ENCODE measurements around the gene BNIP2. TPM values are rescaled to one million over a fixed set of nuclear protein-coding genes. Genes with fewer than 3 reads are reported as not detected.

The BNIP2 gene
- total and polyA plus RNA-seq, 3 experiments from 2014 or later, result 62.7 to 107 (median 65.2) TPM

GRCh38 chr15:59662260-59662659 lies 26.9 kb downstream of the BNIP2 start:
- ChIA-PET POLR2A (no interaction called here), CTCF (no interaction called here)
- Mint-ChIP-seq H3K27ac (peak overlapping the region in 1 of 8 donors; percentile 66), H3K36me3 (peaks cover 4 to 54% (median 15%) of the 10 kb centered on the region in 3 donors), H3K4me3 (no peak overlapping the region), H3K9me3 (no peaks in the 10 kb centered on the region), H3K27me3 (peaks cover 0 to 2% of the 10 kb centered on the region in 2 donors), H3K4me1 (peaks cover 4 to 13% (median 7%) of the 10 kb centered on the region in 3 donors)
- Histone ChIP-seq H3K27me3 (ENCODE audit: insufficient read depth, low read length, poor library complexity, severe bottlenecking) (no peaks in the 10 kb centered on the region), H3K27ac (ENCODE audit: low read depth, low read length) (no peak overlapping the region), H3K4me3 (ENCODE audit: low read length) (no peak overlapping the region), H3K9me3 (ENCODE audit: low read length) (no peaks in the 10 kb centered on the region), H3K4me1 (ENCODE audit: insufficient read depth, low read length) (peaks cover 8% of the 10 kb centered on the region), H3K36me3 (ENCODE audit: insufficient read depth, low read length) (peaks cover 6% of the 10 kb centered on the region)
- no peak for DNase-seq

GRCh38 chr15:59659366-59659765 lies 29.8 kb downstream of the BNIP2 start:
- H3K4me1 ChIP-seq (ENCODE audit: insufficient read depth, low read length), result peaks cover 28% of the 10 kb centered on the region

GRCh38 chr15:59657635-59658125 lies 31.4 kb downstream of the BNIP2 start:
- peaks cover 0 to 2% of the 10 kb centered on the region in 2 donors for H3K27me3 Mint-ChIP-seq
- H3K27ac Mint-ChIP-seq, result peak overlapping the region in 3 of 8 donors; percentile 85 to 90 (median 86)
- no peaks in the 10 kb centered on the region for H3K9me3 ChIP-seq (ENCODE audit: low read length)
- ChIA-PET POLR2A (interaction anchor here (0.7 to 2.9 kb wide), 4 partner anchors 12 to 31 kb away, joined by 3 to 25 read pairs (median 3); partner anchors contain the start of gene BNIP2), CTCF (interaction anchor here (1.1 to 1.4 kb wide), 4 partner anchors 15 to 33 kb away, joined by 3 to 4 read pairs (median 3); partner anchors contain the start of gene BNIP2)
- H3K27ac ChIP-seq (ENCODE audit: low read depth, low read length), result peak overlapping the region; percentile 86
- H3K9me3 Mint-ChIP-seq, result no peaks in the 10 kb centered on the region
- peaks cover 10% of the 10 kb centered on the region for H3K36me3 ChIP-seq (ENCODE audit: insufficient read depth, low read length)
- peaks cover 7 to 12% (median 8%) of the 10 kb centered on the region in 3 donors for H3K4me1 Mint-ChIP-seq
- peaks cover 4 to 31% (median 13%) of the 10 kb centered on the region in 3 donors for H3K36me3 Mint-ChIP-seq
- H3K4me3 ChIP-seq (ENCODE audit: low read length), result peak overlapping the region; percentile 67
- H3K4me1 ChIP-seq (ENCODE audit: insufficient read depth, low read length), result peaks cover 28% of the 10 kb centered on the region
- no peak overlapping the region for H3K4me3 Mint-ChIP-seq
- no peaks in the 10 kb centered on the region for H3K27me3 ChIP-seq (ENCODE audit: insufficient read depth, low read length, poor library complexity, severe bottlenecking)
- DNase-seq, result peak in 1 of 5 donors; percentile 3

More at GRCh38 chr15:59659366-59659765, 29.8 kb downstream of the BNIP2 start:
- Mint-ChIP-seq H3K27me3 (peaks cover 0 to 2% of the 10 kb centered on the region in 2 donors), H3K9me3 (no peaks in the 10 kb centered on the region), H3K4me1 (peaks cover 4 to 8% (median 7%) of the 10 kb centered on the region in 3 donors), H3K4me3 (peak overlapping the region in 3 of 7 donors; percentile 8 to 60 (median 20)), H3K27ac (peak overlapping the region in 2 of 8 donors; percentile 18 to 45), H3K36me3 (peaks cover 4 to 43% (median 12%) of the 10 kb centered on the region in 3 donors)
- ChIA-PET POLR2A (no interaction called here), CTCF (no interaction called here)
- peaks cover 9% of the 10 kb centered on the region for H3K36me3 ChIP-seq (ENCODE audit: insufficient read depth, low read length)
- H3K9me3 ChIP-seq (ENCODE audit: low read length), result no peaks in the 10 kb centered on the region
- no peak overlapping the region for H3K27ac ChIP-seq (ENCODE audit: low read depth, low read length)
- H3K27me3 ChIP-seq (ENCODE audit: insufficient read depth, low read length, poor library complexity, severe bottlenecking), result no peaks in the 10 kb centered on the region
- no peak overlapping the region for H3K4me3 ChIP-seq (ENCODE audit: low read length)
- DNase-seq, result no peak

GRCh38 chr15:59656897-59657634 lies 32.1 kb downstream of the BNIP2 start, which contains the start of gene GTF2A2:
Gene GTF2A2, minus strand, starts transcription at chr15:59657515. Its CDS starts 5,238 bp downstream, at chr15:59652277.
- Mint-ChIP-seq H3K9me3 (no peaks in the 10 kb centered on the region), H3K27ac (peak within 1 kb of the TSS in 4 of 8 donors; percentile 52 to 90 (median 86)), H3K4me3 (peak within 1 kb of the TSS in 5 of 7 donors; percentile 28 to 53 (median 49)), H3K36me3 (peaks cover 4 to 26% (median 16%) of the 10 kb centered on the region in 3 donors), H3K4me1 (peaks cover 7 to 15% (median 10%) of the 10 kb centered on the region in 3 donors), H3K27me3 (peaks cover 0 to 2% of the 10 kb centered on the region in 2 donors)
- Histone ChIP-seq H3K4me3 (ENCODE audit: low read length) (peak within 1 kb of the TSS; percentile 67), H3K27me3 (ENCODE audit: insufficient read depth, low read length, poor library complexity, severe bottlenecking) (no peaks in the 10 kb centered on the region), H3K9me3 (ENCODE audit: low read length) (no peaks in the 10 kb centered on the region), H3K4me1 (ENCODE audit: insufficient read depth, low read length) (peaks cover 28% of the 10 kb centered on the region), H3K36me3 (ENCODE audit: insufficient read depth, low read length) (peaks cover 10% of the 10 kb centered on the region), H3K27ac (ENCODE audit: low read depth, low read length) (peak within 1 kb of the TSS; percentile 86)
- peak; percentile 90 to 97 (median 94) for DNase-seq
- CTCF ChIA-PET, result interaction anchor here (1.1 to 1.4 kb wide), 4 partner anchors 14 to 34 kb away, joined by 3 to 4 read pairs (median 3); partner anchors contain the start of gene BNIP2
- POLR2A ChIA-PET, result interaction anchor here (0.7 to 2.9 kb wide), 3 partner anchors 13 to 32 kb away, joined by 3 to 25 read pairs (median 3); partner anchors contain the start of gene BNIP2

- H3K27ac Mint-ChIP-seq, result no peak overlapping the region
- H3K27me3 Mint-ChIP-seq, result peaks cover 0 to 2% of the 10 kb centered on the region in 2 donors
- CTCF ChIA-PET, result interaction anchor here (1.5 kb wide), 1 partner anchor 9 kb away, joined by 3 read pairs; no protein-coding TSS in a partner anchor
- POLR2A ChIA-PET, result no interaction called here
- no peak overlapping the region for H3K4me3 ChIP-seq (ENCODE audit: low read length)
- no peak overlapping the region for H3K4me3 Mint-ChIP-seq
- DNase-seq, result no peak
- no peaks in the 10 kb centered on the region for H3K27me3 ChIP-seq (ENCODE audit: insufficient read depth, low read length, poor library complexity, severe bottlenecking)
- H3K27ac ChIP-seq (ENCODE audit: low read depth, low read length), result no peak overlapping the region
- H3K9me3 Mint-ChIP-seq, result no peaks in the 10 kb centered on the region
- peaks cover 22% of the 10 kb centered on the region for H3K36me3 ChIP-seq (ENCODE audit: insufficient read depth, low read length)
- H3K4me1 ChIP-seq (ENCODE audit: insufficient read depth, low read length), result peaks cover 28% of the 10 kb centered on the region
- H3K36me3 Mint-ChIP-seq, result peaks cover 6 to 22% (median 7%) of the 10 kb centered on the region in 3 donors
- H3K4me1 Mint-ChIP-seq, result peaks cover 7 to 21% (median 13%) of the 10 kb centered on the region in 3 donors
- no peaks in the 10 kb centered on the region for H3K9me3 ChIP-seq (ENCODE audit: low read length)
Measured at GRCh38 chr15:59654046-59654445, 35.1 kb downstream of the BNIP2 start.

- H3K36me3 ChIP-seq (ENCODE audit: insufficient read depth, low read length), result peaks cover 23% of the 10 kb centered on the region
- Mint-ChIP-seq H3K27ac (no peak overlapping the region), H3K4me1 (peaks cover 0 to 25% (median 9%) of the 10 kb centered on the region in 3 donors), H3K9me3 (no peaks in the 10 kb centered on the region), H3K27me3 (no peaks in the 10 kb centered on the region), H3K4me3 (no peak overlapping the region), H3K36me3 (peaks cover 6 to 47% (median 10%) of the 10 kb centered on the region in 3 donors)
- no peaks in the 10 kb centered on the region for H3K27me3 ChIP-seq (ENCODE audit: insufficient read depth, low read length, poor library complexity, severe bottlenecking)
- no peak overlapping the region for H3K4me3 ChIP-seq (ENCODE audit: low read length)
- ChIA-PET CTCF (no interaction called here), POLR2A (no interaction called here)
- no peak for DNase-seq
- no peaks in the 10 kb centered on the region for H3K4me1 ChIP-seq (ENCODE audit: insufficient read depth, low read length)
- no peaks in the 10 kb centered on the region for H3K9me3 ChIP-seq (ENCODE audit: low read length)
- H3K27ac ChIP-seq (ENCODE audit: low read depth, low read length), result no peak overlapping the region
Measured at GRCh38 chr15:59649603-59650002, 39.5 kb downstream of the BNIP2 start.

- H3K9me3 ChIP-seq (ENCODE audit: low read length), result no peaks in the 10 kb centered on the region
- Mint-ChIP-seq H3K9me3 (no peaks in the 10 kb centered on the region), H3K27ac (peak overlapping the region in 1 of 8 donors; percentile 27), H3K27me3 (no peaks in the 10 kb centered on the region), H3K4me1 (peaks cover 3 to 22% (median 3%) of the 10 kb centered on the region in 3 donors), H3K36me3 (peaks cover 6 to 55% (median 7%) of the 10 kb centered on the region in 3 donors), H3K4me3 (no peak overlapping the region)
- ChIA-PET CTCF (no interaction called here), POLR2A (no interaction called here)
- no peak for DNase-seq
- no peak overlapping the region for H3K27ac ChIP-seq (ENCODE audit: low read depth, low read length)
- H3K36me3 ChIP-seq (ENCODE audit: insufficient read depth, low read length), result peaks cover 15% of the 10 kb centered on the region
- no peaks in the 10 kb centered on the region for H3K4me1 ChIP-seq (ENCODE audit: insufficient read depth, low read length)
- H3K27me3 ChIP-seq (ENCODE audit: insufficient read depth, low read length, poor library complexity, severe bottlenecking), result no peaks in the 10 kb centered on the region
- H3K4me3 ChIP-seq (ENCODE audit: low read length), result no peak overlapping the region
Measured at GRCh38 chr15:59647085-59647484, 42.0 kb downstream of the BNIP2 start.

GRCh38 chr15:59646277-59646676 lies 42.8 kb downstream of the BNIP2 start:
- Mint-ChIP-seq H3K9me3 (no peaks in the 10 kb centered on the region), H3K27ac (peak overlapping the region in 1 of 8 donors; percentile 6), H3K4me3 (no peak overlapping the region), H3K36me3 (peaks cover 6 to 56% (median 7%) of the 10 kb centered on the region in 3 donors), H3K27me3 (no peaks in the 10 kb centered on the region), H3K4me1 (peaks cover 3 to 22% (median 4%) of the 10 kb centered on the region in 3 donors)
- Histone ChIP-seq H3K4me3 (ENCODE audit: low read length) (no peak overlapping the region), H3K27ac (ENCODE audit: low read depth, low read length) (no peak overlapping the region), H3K36me3 (ENCODE audit: insufficient read depth, low read length) (peaks cover 11% of the 10 kb centered on the region), H3K9me3 (ENCODE audit: low read length) (no peaks in the 10 kb centered on the region), H3K27me3 (ENCODE audit: insufficient read depth, low read length, poor library complexity, severe bottlenecking) (no peaks in the 10 kb centered on the region), H3K4me1 (ENCODE audit: insufficient read depth, low read length) (no peaks in the 10 kb centered on the region)
- POLR2A ChIA-PET, result no interaction called here
- CTCF ChIA-PET, result no interaction called here
- DNase-seq, result no peak

Measured in CD8-positive, alpha-beta memory T cell (primary cell).